HL-60 (cell line): ENCODE measurements around the gene TRAPPC6A.

Experiments used
- DNase-seq, 2 experiments: peaks; one replicate each; pipeline ENCODE4 v3.0.0-alpha.2; 2010 to 2020; ENCODE audit warnings: low read depth in 1 of 2, low spot score in 1 of 2
- H3K27ac ChIP-seq: fragments of 250-450 bp; sonication (Bioruptor Pico); replicated peaks from 2 replicates; pipeline ENCODE4 v1.5.1; 2020; ENCODE audit warnings: mild to moderate bottlenecking, moderate library complexity
- H3K27me3 ChIP-seq: fragments of 250-450 bp; sonication (Bioruptor Pico); 2 replicates; pipeline ENCODE4 v1.5.1; 2021; ENCODE audit warnings: mild to moderate bottlenecking, moderate library complexity; ENCODE audit not compliant: insufficient read depth, poor library complexity, severe bottlenecking
- H3K4me3 ChIP-seq: replicated peaks from 2 replicates; pipeline ENCODE4 v1.5.1; 2011; ENCODE audit warnings: mild to moderate bottlenecking, control low read depth, low read length; ENCODE audit not compliant: insufficient read depth
- CTCF ChIP-seq: IDR thresholded peaks from one replicate; pipeline ENCODE4 v1.5.1; 2011; ENCODE audit warnings: low read length, control low read depth, inconsistent platforms; ENCODE audit not compliant: insufficient read depth
- GABPA ChIP-seq: IDR thresholded peaks from 2 replicates; pipeline ENCODE4 v1.6.1; 2012; ENCODE audit warnings: low read depth
- POLR2AphosphoS5 ChIP-seq: IDR thresholded peaks from 2 replicates; pipeline ENCODE4 v1.6.1; 2012; ENCODE audit warnings: low read depth
- SPI1 ChIP-seq: IDR thresholded peaks from 2 replicates; pipeline ENCODE4 v1.6.1; 2012; ENCODE audit warnings: low read depth, mild to moderate bottlenecking, borderline replicate concordance
- TF ChIP-seq, protein P1 (sequence below): IDR thresholded peaks from 2 replicates; pipeline ENCODE4 v1.6.1; 2012; ENCODE audit warnings: low read depth; ENCODE audit not compliant: insufficient replicate concordance

Gene TRAPPC6A

GRCh38 chr19:45151320-45151719 is 26.7 kb downstream of the TRAPPC6A start:
- Histone ChIP-seq H3K27ac (no peak overlapping the region), H3K27me3 (peaks cover 26% of the 10 kb centered on the region), H3K4me3 (no peak overlapping the region)
- no peak for DNase-seq
- no peak for TF ChIP-seq SPI1
- TF ChIP-seq, protein P1, sequence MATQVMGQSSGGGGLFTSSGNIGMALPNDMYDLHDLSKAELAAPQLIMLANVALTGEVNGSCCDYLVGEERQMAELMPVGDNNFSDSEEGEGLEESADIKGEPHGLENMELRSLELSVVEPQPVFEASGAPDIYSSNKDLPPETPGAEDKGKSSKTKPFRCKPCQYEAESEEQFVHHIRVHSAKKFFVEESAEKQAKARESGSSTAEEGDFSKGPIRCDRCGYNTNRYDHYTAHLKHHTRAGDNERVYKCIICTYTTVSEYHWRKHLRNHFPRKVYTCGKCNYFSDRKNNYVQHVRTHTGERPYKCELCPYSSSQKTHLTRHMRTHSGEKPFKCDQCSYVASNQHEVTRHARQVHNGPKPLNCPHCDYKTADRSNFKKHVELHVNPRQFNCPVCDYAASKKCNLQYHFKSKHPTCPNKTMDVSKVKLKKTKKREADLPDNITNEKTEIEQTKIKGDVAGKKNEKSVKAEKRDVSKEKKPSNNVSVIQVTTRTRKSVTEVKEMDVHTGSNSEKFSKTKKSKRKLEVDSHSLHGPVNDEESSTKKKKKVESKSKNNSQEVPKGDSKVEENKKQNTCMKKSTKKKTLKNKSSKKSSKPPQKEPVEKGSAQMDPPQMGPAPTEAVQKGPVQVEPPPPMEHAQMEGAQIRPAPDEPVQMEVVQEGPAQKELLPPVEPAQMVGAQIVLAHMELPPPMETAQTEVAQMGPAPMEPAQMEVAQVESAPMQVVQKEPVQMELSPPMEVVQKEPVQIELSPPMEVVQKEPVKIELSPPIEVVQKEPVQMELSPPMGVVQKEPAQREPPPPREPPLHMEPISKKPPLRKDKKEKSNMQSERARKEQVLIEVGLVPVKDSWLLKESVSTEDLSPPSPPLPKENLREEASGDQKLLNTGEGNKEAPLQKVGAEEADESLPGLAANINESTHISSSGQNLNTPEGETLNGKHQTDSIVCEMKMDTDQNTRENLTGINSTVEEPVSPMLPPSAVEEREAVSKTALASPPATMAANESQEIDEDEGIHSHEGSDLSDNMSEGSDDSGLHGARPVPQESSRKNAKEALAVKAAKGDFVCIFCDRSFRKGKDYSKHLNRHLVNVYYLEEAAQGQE, result no peak
- TF ChIP-seq POLR2AphosphoS5, result no peak
- no peak for TF ChIP-seq GABPA
- TF ChIP-seq CTCF, result no peak

DNA sequence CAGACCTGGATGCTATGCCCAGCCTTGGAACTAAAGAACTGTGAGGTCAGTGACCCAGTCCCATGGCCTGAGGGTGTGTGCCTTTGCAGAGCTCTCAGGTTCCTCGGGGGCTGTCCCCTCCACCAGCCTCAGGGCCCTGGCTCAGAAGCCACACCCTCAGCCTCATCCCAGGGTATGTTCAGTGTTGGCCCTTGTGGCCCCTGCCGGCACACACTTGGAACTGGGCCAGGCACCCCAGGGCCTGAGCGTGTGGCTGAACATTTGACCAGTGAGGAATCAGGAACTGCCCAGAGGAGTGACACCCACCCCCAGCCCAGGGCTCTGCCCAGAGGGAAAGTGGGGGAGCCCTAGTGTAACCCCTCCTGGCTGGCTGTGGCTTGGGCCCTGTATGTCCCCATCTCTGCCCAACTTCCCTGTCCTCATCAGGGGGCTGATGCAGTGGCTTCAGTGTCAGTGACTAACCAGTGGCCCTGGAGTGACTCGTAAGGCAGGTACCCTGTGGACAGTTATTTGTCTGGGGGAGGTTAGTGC is 27.2 kb downstream of the TRAPPC6A start:
- no peak overlapping the region for H3K4me3 ChIP-seq
- peaks cover 26% of the 10 kb centered on the region for H3K27me3 ChIP-seq
- no peak for DNase-seq
- TF ChIP-seq SPI1 (no peak), CTCF (no peak), POLR2AphosphoS5 (no peak), GABPA (no peak)
- TF ChIP-seq, protein P1, result no peak
- no peak overlapping the region for H3K27ac ChIP-seq

DNA sequence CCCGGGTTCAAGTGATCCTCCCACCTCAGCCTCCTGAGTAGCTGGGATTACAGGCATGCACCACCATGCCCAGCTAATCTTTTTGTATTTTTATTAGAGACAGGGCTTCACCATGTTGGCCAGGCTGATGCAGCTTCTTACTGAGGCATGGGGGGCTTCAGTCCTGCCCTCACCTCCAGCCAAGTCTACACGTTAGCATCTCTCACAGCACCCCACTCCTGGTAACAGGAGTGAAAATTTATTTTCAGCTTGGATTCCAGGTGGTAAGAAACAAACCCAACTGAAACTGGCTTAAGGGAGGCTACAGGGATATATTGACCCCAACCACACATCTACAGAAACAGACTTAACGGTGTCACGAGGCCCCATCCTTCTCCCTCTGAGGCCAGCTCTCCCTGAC is 27.9 kb downstream of the TRAPPC6A start:
- Histone ChIP-seq H3K27ac (no peak overlapping the region), H3K4me3 (no peak overlapping the region), H3K27me3 (peaks cover 26% of the 10 kb centered on the region)
- DNase-seq, result no peak
- TF ChIP-seq GABPA (no peak), CTCF (no peak), POLR2AphosphoS5 (no peak), SPI1 (no peak)
- TF ChIP-seq, protein P1, result no peak
